Measurements from ENCODE around the gene GNAZ. TPM values are rescaled to one million over a fixed set of nuclear protein-coding genes. Genes with fewer than 3 reads are reported as not detected.

The GNAZ gene
- total RNA-seq, 1 experiment from 2014 or later, result 3.9 TPM

DNA sequence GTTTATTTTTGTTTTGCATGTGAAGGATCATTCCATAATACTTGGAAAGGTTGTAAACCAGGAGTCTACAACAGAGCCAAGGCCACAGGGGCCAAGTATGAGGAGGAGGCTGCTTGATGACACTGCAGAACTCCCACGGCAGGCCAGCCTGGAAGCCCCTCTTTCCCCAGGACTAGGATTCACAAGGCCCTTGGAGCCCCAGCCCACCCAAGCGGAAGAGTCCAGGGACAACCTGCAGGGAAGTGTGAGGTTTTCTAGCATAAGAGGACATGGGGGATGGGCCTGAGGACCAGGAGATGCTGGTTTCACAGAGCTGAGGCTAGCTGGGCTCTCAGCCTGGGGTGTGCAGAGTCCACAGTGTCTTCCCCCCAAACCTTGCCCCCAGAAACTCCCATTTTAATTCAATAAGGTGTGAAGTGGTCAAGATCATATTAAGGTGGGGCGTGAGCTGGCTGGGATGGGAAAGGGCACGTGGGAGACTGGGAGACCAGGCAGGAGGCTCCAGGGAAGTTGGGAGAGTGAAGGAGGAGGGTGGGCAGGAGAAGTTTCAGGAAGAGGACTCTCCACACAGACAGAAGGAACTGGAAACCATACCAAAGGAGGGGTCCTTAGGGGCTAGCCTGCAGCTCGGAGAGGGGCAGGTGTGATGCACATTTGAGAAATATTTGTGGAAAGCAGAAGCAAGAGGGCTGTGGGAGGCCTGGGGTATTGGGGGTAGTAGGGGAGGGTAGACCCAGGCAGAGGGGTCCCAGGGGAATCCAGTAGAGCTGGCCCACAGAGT, 12.4 kb downstream of the GNAZ start:
- in situ Hi-C loops (cut with HindIII; ENCODE audit: low pct_unique_long_range_greater_than_20kb, low sequenced_read_pairs), result no loop called here
- no peak for DNase-seq (ENCODE audit: low read depth, low spot score)

DNA sequence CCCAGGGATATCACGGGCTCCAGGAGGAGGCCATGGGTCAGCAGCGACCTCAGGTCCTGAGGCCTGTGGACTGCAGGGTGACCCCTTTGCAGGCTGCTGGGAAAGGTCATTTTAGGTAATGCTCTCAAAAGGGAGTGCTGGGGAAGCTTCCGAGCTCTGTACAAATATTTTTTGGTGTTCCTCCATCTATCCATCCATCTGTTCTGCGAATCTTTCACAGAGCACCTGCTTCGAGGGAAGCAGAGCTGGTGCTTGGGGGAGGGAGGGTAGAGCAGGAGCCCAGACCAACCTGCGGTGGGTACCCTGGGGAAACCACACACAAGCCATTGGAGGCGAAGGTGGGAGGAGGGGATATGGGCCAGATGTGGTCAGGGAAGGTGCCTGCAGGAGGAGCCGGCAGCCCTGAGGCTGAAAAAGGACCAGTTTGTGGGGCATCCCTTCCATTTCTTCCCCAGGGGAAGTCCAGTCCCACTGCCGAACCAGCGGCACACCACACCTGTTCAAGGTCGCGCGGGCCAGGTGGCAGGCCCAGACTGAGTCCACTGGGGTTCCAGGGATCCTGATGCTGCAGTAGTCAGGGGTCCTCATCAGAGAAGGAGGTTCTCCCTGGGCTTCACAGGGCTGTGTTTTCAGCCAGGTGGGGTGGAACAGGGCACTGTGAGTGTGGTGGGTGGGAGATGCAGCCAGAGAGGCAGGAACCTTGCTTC, 13.1 kb downstream of the GNAZ start:
- in situ Hi-C loops (cut with HindIII; ENCODE audit: low pct_unique_long_range_greater_than_20kb, low sequenced_read_pairs), result no loop called here

DNA sequence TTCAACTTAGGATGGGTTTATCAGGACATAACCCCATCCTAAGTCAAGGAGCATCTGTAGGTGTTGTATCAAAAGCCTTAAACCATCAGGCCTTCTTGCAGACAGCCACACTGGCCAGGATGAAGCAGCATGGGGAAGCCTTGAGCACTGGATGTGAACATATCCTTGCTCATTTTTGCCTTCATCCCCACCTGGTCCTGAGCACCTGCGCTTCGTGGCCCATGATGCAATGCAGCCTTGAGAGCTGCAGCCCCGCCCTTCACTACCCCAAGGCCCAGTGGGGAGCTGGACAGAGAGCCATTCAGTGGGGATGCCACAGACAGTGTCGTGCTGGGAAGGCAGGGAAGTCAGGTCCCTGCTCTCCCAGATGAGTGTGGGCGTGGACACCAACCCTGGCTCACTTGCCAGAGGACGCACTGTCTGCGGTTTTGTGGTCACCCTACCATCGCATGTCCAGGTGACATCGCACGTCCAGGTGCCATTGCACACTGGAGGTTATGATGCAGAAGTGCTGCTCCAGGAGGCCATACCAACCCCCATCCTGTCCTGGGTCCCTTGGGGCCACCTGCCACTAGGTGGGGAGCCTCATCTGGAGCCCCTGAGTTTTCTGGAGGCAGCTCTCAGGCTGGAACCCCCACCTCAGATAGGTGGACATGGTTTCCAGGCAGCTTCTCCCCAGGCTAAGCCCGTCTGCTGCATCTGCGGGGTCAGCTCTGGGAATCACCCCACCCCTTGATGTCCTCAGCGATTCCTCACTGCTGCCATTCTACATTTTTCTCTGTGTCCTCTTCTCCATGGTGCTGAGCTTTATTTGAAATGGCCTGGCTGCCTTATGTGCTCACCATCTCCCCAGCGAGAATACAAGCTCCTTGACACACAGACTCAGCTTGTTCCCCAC, 14.4 kb downstream of the GNAZ start:
- no peak for DNase-seq (ENCODE audit: low read depth, low spot score)
- in situ Hi-C loops (cut with HindIII; ENCODE audit: low pct_unique_long_range_greater_than_20kb, low sequenced_read_pairs), result no loop called here

More for the DNA sequence above, 13.1 kb downstream of the GNAZ start:
- DNase-seq (ENCODE audit: low read depth, low spot score), result no peak

DNA sequence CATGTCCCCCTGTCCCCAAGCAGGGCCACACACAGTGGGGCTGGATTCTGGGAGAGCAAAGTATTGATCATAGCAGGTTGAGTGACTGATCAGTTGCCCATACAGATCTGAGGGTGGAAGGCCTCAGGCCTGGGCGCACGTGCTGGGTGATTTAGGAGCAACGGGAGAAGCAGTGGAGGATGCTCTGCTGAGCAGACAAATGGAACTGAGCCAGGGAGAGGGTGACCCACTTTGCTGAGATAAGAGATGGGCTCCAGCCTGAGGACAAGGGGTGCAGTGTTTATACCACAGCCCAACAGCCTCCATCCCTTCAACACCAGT, 15.0 kb downstream of the GNAZ start:
- in situ Hi-C loops (cut with HindIII; ENCODE audit: low pct_unique_long_range_greater_than_20kb, low sequenced_read_pairs), result no loop called here

DNA sequence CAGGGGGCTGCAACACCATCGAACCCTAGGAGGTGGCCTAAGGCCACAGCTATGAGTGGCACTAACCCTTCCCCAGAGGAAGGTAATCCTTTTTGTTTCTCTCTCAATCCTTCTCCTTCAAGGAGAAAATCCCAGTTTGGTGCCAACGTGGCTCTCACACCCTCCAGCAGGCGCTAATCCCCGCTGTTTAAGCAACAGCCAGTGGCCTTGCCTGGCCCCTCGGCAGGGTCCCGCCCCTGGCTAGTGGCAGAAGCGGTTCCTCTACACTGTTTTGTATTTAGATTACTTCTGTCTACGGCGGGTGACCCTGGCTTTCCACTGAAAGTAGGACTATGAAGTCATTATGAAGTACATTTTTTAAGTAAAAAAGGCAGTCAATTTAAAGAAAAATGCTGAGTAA, 15.5 kb downstream of the GNAZ start:
- no peak for DNase-seq (ENCODE audit: low read depth, low spot score)
- in situ Hi-C loops (cut with HindIII; ENCODE audit: low pct_unique_long_range_greater_than_20kb, low sequenced_read_pairs), result no loop called here

More for the DNA sequence above, 15.0 kb downstream of the GNAZ start:
- no peak for DNase-seq (ENCODE audit: low read depth, low spot score)

DNA sequence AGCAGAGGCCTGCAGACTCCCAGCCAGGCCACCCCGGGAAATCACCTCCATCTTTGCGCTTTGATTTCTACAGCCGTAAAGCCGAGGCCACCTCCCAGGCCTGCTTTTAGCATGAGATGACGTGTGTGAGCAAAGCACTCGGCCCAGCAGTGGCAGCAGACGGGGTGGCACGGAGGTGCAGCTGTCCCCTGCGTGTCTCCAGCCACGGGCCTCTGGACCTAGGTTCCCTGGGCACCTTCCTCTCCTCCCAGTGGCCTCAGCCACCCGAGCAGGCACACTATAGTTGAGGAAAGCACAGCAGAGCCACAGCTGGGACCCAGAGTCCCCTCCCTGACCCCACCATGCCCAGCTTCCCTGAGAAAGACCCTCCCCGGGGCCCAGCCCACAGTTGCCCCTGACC, 15.9 kb downstream of the GNAZ start:
- in situ Hi-C loops (cut with HindIII; ENCODE audit: low pct_unique_long_range_greater_than_20kb, low sequenced_read_pairs), result no loop called here
- DNase-seq (ENCODE audit: low read depth, low spot score), result no peak

DNA sequence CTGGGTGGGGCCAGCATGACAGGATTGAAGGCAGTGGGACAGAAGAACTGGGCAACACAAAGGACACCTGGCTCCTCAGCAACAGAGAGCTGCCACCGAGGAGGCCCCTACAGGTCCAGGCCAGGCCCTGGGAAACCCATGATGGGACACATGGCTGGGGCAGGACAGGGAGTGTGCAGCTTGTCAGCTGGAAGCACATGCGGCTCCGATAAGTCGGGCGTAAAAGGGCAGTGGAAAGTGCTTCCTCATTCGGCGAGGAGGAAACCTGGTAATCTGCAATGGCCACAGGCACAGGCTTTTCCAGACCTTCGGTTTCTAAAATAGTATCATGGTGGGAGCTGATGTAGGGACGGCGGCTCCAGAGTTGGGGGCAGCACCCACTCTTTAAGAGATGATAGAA, 16.5 kb downstream of the GNAZ start:
- no peak for DNase-seq (ENCODE audit: low read depth, low spot score)
- in situ Hi-C loops (cut with HindIII; ENCODE audit: low pct_unique_long_range_greater_than_20kb, low sequenced_read_pairs), result no loop called here

DNA sequence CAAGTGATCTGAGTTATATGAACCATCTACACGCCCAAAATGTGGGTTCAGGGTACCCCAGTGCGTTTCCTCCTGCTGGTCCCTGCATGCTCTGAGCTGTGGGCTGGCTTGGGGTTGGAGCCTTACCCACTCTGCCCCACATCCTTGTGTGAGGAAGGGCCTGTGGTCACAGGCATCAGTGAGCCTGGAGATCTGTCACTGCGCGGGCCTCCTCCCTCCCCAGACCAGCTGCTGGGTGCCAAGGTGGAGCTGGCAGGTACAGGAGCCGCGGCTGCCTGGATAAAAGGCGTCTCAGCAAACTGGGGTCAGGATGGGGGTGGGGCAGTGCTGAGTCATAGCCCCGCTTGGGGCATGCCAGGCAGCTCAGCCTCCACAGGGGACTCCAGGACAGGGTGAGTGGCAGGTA, 17.9 kb downstream of the GNAZ start:
- no peak for DNase-seq (ENCODE audit: low read depth, low spot score)
- in situ Hi-C loops (cut with HindIII; ENCODE audit: low pct_unique_long_range_greater_than_20kb, low sequenced_read_pairs), result no loop called here

DNA sequence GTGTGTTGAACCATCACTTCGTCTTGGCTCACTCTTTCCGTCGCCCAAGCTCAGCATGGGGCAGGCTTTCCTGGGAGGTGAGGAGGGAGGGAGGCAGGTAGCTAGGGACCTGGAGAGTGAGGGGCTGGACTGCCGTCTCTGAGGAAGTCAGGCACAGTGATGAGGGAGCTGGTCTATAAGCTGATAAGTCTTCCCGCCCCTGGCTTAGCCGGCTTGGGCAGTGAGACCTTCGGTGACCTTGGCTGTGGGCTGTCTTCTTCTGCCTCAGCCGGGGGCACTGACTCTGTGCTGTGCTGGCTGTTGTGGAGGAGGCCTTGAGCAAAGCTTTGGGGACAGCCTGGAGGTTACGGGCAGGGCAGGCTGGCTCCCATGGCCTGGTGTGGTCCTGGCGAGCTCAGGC, 18.7 kb downstream of the GNAZ start:
- in situ Hi-C loops (cut with HindIII; ENCODE audit: low pct_unique_long_range_greater_than_20kb, low sequenced_read_pairs), result no loop called here
- no peak for DNase-seq (ENCODE audit: low read depth, low spot score)

DNA sequence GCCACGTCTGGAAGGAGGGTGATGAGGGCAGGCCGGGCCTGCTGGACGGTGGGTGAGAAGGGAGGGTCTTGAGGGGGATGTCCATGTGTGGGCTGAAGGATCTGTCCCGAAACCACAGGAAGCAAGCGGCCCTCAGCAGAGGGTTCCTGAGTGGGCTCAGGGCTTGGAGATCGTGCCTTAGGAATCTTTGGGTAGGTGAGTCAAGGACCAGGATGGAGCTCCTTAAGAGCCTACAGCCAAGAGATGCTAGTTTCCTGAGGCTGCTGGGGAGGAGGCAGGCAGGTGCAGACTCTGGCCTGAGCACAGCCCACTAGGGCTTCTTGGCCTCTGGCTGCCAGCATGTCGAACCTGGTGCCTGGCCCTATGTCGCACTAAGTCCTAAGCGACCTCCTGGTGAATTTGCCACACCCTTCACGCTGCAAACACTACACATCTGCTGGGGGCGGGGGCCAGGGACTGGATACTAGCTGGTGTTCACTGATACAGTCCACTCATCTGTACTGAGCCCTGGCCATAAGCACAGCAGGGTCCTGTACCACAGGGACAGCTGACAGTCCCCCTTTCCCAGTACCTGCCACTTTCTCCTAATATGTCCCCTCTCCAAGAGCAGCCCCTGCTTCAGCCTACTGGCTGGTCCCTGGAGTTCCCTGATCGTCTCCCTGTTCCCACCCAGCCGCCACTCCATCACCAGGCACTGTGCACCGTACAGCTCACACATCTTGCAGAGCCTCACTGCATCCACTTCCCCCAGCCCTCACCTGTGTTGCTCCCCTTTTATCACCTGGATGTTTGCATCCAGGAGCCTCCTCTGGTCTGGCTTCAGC, 19.5 kb downstream of the GNAZ start:
- in situ Hi-C loops (cut with HindIII; ENCODE audit: low pct_unique_long_range_greater_than_20kb, low sequenced_read_pairs), result no loop called here

DNA sequence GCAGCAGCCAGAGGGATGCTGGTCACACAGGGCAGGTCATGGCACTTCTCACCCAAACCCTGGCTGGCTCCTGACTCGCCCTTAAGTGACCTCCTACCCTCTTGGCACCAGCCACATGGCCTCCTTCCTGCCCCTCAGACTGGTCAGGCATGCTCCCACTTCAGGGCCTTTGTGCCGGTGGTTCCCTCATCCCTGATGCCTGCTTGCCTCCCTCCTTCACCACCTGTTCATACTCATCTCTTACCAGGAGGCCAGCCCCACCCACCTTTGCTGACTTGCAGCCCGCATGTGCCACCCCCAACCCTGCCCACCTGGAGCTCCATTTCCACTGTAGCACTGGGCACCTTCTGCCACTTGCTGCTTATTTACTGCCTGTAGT, 20.1 kb downstream of the GNAZ start:
- in situ Hi-C loops (cut with HindIII; ENCODE audit: low pct_unique_long_range_greater_than_20kb, low sequenced_read_pairs), result no loop called here
- no peak for DNase-seq (ENCODE audit: low read depth, low spot score)

More for the DNA sequence above, 19.5 kb downstream of the GNAZ start:
- DNase-seq (ENCODE audit: low read depth, low spot score), result no peak

DNA sequence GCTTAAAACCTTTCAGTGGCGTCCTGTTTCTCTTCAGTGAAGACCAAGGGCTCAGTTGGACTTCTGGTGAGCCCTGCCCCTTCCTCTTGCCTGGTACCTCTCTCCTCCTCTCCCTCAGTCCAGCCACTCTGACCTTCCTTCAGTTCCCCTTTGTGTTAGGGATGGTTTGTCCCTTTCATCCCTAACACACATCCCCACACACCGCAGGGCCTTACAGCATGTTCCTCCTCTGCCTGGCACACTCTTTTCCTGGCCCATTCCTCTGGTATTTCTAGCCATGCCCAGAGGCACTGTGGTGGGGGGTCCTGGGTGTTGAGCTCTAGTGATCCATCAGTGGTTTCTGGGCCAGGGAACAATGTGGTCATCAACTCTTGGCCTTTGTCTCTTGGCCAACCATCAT, 21.4 kb downstream of the GNAZ start:
- no peak for DNase-seq (ENCODE audit: low read depth, low spot score)
- in situ Hi-C loops (cut with HindIII; ENCODE audit: low pct_unique_long_range_greater_than_20kb, low sequenced_read_pairs), result no loop called here

DNA sequence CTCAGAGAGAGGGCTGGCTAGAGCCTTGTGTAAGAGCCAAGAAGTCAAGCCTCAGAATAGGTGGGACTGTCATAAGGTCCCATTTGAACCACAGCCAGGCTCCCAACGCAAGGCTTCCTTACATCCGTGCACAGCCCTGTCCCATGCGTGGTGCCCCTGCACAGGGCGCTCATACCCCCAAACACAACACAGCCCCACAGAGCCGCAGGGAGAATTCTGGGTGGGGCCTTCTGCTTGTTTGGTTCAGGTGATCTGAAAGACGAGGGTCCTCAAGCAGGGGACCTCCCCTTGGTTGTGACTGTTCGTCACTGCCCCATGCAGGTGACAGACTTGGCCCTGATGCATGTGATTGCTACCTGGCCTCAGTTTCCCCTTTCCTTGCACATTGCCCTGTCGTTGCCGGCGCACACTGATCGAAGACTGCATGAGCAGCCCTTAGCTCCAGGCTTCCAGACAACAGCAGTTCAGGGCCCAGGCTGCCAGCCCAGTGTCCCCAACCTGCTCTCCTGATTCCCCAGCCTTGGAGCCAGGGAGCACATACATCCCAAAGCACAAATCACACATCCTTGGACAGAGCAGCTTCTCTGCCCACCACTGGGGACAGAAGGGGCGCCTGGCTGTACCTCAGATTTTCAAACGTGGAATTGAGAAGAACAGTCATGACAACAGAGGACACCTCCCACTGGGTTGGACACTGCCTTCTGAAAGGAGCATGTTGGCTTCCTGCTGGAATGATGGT, 22.1 kb downstream of the GNAZ start:
- in situ Hi-C loops (cut with HindIII; ENCODE audit: low pct_unique_long_range_greater_than_20kb, low sequenced_read_pairs), result no loop called here
- no peak for DNase-seq (ENCODE audit: low read depth, low spot score)

DNA sequence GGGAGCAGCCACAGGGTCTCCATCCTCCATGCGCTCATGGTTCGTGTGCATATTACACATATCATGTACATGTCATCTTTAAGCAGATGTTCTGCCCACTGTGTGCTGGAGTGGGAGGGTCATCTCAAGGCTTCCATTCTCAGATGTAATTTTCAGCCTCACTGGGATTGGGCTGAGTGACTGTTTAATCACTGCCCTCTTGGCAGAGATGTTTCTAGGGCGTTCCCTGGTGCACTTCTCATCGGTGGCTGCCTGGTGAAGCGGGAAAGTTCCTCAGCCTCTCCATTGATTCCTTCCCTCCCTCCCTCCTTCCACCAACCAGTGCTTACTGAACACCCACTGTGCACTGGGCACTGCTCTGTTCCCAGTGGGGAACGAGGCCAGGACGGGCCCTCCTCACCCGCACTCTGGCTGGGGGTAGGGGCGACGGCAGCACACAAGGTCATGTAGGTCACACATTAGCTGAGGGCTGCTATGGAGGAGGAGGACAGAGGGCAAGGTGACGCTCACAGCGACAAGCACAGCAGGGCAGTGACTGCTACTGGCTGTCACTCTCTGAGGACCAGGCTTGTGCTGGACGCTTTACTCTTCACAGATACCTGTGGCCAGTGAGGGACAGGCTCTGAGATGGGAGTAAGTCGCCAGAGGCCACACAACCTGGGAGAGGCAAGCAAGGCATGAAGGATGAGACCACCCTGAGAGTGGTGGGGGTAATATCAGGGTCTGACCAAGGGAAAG, 22.9 kb downstream of the GNAZ start:
- DNase-seq (ENCODE audit: low read depth, low spot score), result no peak
- in situ Hi-C loops (cut with HindIII; ENCODE audit: low pct_unique_long_range_greater_than_20kb, low sequenced_read_pairs), result no loop called here

DNA sequence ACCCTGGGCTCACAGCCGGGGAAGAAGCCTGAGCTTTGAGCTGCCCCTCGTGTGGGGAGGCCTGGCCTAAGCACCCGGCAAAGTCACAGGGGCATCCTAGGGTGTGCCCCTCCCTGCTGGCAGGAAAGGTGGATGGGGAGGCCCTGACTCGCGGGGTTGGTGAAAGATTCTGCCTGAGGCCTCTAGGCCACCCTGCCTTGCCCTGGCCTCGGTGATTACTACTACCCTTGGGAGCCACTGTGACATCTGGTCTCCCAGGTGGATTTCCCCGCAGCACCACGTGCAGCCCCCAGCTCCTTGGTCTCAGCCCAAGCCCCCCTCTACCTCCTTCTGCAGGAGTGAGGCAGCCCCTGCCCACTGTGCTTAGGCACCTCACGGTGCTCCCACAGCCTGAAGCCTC, 23.9 kb downstream of the GNAZ start:
- in situ Hi-C loops (cut with HindIII; ENCODE audit: low pct_unique_long_range_greater_than_20kb, low sequenced_read_pairs), result no loop called here
- DNase-seq (ENCODE audit: low read depth, low spot score), result no peak

All from SK-MEL-5 (cell line).